GM19395 (cell line): ENCODE measurements around the gene TTC12.
"Not testable (repeated sequence)": the region's sequence is repeated elsewhere in the genome, so short reads cannot be mapped to it uniquely, and the experiment has no call there.

ENCODE experiments used
- ATAC-seq: cut with Tn5 transposase; IDR thresholded peaks from one replicate; pipeline ENCODE4 v1.9.1; 2021; ENCODE audit warnings: mild to moderate bottlenecking, moderate library complexity; ENCODE audit not compliant: unreplicated experiment

Gene TTC12

GRCh38 chr11:113282898-113283437, 31.4 kb upstream of the TTC12 start:
- ATAC-seq: no peak

- ATAC-seq: no peak
Measured at GRCh38 chr11:113283881-113284280, 30.5 kb upstream of the TTC12 start.

GRCh38 chr11:113286009-113286408, 28.4 kb upstream of the TTC12 start:
- ATAC-seq: no peak

DNA sequence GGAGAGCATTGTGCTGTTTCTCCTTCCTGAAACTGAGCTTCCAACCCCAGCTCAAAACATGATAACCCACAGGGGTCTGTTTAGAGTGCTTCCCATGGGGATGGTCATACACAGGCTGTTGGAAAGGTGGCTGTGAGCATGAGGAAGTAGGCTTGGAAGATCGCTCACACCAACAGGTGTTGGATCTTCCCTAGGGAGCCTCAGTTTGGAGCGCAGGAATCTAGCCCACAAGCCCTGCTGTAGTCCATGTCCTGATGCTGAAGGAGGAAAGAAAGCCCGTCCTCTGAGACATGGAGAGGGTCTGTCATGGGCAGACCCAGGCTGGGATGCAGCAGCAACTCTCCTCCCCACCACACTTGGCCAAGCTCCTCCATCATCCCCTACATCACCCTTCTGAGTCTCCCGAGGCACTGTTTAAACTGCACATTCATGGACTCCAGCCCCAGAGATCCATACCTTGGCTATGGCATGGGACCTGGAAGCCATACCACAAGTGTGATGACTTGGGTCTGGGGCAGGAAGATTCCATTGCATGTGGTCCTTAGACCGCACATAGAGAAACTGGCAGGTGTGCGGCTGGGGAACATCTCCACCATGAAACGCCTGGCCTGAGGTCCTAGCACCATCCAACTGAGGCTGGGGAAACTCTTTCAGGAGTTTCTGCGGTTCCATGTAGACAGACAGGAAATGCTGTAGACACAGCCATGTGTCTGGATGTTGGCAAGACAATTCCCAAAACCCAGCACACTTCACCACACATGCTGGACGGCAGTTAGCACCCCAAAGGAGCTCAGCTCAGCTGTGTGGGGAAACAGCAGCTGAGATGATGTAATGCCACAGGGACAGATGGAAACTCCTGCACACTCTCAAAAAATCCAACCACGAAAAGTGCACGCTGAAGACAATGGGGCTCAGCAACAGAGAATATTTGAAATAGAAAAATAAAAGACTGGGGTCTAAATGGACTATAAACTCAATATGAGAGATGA, 27.6 kb upstream of the TTC12 start:
- ATAC-seq: no peak

- no peak for ATAC-seq
Measured at GRCh38 chr11:113287801-113288200, 26.6 kb upstream of the TTC12 start.

- no peak for ATAC-seq
Measured at GRCh38 chr11:113288286-113288863, 26.0 kb upstream of the TTC12 start.

DNA sequence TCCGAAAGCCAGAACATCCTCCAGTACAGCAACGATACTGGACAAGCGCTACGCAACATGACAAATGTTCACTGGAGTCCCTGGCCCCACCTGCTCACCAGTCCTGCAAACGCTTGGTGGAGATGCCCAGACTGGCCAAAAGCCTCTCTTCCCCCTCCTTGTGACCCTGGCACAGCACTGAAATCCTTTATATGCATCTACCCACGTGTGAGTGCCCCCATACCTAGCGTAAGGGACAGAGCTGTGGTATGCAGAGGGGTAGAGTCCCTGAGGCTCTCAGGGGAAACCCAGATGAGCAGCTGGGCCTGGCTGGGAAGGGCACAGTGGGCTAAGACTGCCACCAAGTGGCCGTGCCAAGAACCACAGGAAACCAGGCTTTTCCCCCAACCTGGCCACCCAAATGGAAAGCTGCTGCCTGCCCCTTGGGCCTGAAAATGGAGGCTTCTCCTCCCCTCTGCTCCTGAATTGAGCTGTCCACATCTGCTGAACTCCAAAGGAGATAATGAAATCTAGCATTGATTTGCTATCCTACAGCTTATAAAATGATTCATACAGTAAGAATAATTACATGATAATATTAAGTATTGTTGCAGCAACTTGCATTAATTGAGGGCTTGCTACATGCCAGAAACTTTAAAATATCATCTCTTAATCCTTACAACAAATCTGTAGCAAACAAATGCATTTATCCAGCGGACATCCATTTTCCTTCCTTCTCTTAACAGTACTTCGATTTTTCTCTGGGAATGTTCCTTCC, 24.8 kb upstream of the TTC12 start:
- ATAC-seq: peak; percentile 89

GRCh38 chr11:113293936-113294335, 20.4 kb upstream of the TTC12 start:
- ATAC-seq: no peak

- ATAC-seq: no peak
Measured at GRCh38 chr11:113295993-113296392, 18.4 kb upstream of the TTC12 start.

- ATAC-seq: no peak
Measured at GRCh38 chr11:113296447-113297205, 17.8 kb upstream of the TTC12 start.

DNA sequence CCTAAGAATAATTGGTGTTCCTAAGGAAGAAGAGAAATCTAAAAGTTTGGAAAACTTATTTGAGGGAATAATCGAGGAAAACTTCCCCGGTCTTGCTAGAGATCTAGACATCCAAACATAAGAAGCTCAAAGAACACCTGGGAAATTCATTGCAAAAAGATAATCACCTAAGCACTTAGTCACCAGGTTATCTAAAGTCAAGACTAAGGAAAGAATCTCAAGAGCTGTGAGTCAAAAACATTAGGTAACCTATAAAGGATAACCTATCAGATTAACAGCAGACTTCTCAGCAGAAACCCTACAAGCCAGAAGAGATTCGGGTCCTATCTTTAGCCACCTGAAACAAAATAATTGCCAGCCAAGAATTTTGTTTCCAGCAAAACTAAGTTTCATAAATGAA, 15.9 kb upstream of the TTC12 start:
- not testable (repeated sequence) for ATAC-seq

GRCh38 chr11:113304916-113305315, 9.5 kb upstream of the TTC12 start:
- no peak for ATAC-seq

GRCh38 chr11:113305440-113306336, 8.7 kb upstream of the TTC12 start:
- no peak for ATAC-seq

DNA sequence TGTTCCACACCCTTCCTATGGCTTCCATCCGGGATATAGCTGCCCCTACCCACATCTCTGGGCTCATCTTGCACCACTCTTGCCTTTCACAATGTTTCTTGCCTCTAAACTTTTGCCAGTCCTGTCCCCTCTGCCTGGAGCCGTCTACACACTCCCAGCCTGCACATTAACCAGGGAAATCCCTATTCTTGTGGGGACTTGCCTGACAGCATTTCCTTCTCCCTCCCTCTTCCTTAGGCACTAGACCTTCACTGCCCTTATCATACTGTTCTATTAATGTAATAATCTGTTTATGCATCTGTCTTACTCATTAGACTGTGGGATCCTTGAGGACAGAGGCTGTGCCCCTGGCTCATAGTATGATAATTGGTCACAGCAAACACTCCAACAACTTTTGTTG, 5.8 kb upstream of the TTC12 start:
- no peak for ATAC-seq

DNA sequence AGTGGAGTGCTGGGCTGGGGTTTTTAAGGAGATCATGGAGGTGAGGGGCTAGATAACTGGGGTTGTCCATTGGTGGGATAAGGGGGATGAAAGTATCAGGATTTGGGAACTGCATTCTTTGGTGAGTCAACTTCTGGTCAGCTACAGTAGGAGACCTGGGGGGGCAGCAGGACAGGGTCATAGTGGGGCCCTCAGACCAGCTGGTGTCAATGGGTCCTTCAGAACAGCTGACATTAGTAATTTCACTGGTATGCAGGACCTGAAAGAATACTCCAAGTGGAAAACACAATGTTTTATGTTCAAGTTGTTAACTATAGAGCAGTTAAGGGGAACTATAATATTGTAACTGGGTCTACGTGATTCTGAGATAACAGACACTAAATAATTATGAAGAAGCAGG, 2.8 kb upstream of the TTC12 start:
- no peak for ATAC-seq

- no peak for ATAC-seq
Measured at GRCh38 chr11:113313601-113314000, 782 bp upstream of the TTC12 start.

DNA sequence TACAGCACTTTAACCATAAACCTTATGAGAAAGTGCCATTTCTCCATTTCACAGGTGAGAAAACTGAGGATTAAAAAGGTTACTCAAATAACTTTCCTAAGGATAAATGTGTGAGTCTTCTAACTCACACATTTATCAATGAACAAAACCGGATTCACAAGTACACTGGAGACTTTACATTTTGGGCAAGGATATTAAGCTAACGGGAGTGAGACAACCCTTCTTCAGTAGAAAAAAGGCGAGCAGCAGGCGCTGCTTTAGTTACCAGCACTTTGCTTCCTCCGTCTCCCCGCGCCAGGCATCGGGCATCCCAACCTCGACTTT, 356 bp upstream of the TTC12 start:
- ATAC-seq: no peak

DNA sequence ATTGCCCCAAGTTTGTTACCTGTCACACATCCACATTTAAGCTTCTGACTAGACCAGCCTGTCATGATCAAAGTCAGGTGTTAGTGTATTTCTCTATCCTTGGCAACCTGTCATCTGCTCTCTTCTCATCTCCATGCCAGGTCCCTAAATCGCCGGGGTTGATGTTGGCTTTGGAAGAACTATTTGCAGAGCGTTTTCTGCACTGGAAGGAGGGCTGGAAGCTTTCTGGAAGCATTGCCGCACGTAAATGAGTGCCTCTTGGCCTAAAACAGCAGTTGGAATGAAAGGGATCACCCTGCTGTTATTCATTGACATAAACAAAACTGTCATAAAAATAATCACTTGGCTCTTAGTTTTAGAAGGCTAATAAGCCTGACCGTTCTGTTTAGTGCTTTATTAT, 1.4 kb downstream of the TTC12 start:
- no peak for ATAC-seq

DNA sequence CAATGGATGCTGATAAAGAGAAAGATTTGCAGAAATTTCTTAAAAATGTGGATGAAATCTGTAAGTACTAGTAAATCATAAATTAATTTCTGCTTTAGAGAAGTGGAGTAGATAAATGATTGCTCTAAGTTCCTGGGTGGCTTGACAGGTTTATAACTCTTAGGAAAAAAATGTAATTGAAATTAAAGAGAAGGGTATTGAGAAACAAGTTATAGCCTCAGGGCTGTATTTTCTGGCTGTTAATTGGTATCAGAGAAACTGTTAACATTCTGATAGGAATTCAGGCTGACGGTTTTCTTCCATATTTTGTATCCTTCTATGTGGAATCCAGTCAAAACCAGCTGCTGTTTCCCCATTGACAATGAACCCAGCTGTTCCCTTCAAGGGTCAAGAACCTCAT, 1.9 kb downstream of the TTC12 start:
- ATAC-seq: no peak

DNA sequence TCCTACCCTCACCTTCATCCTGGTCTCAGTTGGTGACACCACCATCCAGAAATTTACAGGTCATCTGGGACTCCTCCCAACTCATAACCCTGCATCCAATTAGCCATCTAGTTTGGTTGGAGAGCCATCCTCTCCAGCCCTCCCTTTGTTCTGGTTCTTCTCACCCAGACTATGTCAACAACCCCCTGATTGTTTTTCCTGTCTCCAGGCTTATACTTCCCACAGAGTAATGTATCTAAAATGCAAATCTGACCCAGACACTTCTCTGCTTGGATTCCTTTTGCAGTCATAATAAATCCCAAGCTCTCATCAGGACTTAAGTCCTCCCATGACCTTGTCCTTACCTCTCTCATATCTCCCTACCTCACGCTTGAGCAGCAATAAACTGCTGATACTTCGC, 3.0 kb downstream of the TTC12 start:
- ATAC-seq: no peak
